Dedifferentiated amniotic fluid mesenchymal stem cell (primary cell): ENCODE measurements around the gene PPAT.
A peak's percentile ranks its signal among the peaks of the same experiment; 100 is the strongest.
"Not testable (repeated sequence)": the region's sequence is repeated elsewhere in the genome, so short reads cannot be mapped to it uniquely, and the experiment has no call there.

Experiments
- DNase-seq: peaks from one replicate; pipeline ENCODE4 v3.0.0-alpha.2; 2016; ENCODE audit errors: extremely low spot score

PPAT gene

GRCh38 chr4:56435140-56435926, at the start of gene PPAT:
Gene PPAT, minus strand, starts transcription at chr4:56435615. Its CDS starts 138 bp downstream, at chr4:56435477.
- DNase-seq, result peak; percentile 96

GRCh38 chr4:56480691-56481090, 45.3 kb upstream of the PPAT start:
- no peak for DNase-seq

- DNase-seq, result no peak
Measured at GRCh38 chr4:56477192-56477702, 41.8 kb upstream of the PPAT start.

GRCh38 chr4:56475917-56476316, 40.5 kb upstream of the PPAT start:
- DNase-seq, result no peak

- no peak for DNase-seq
Measured at GRCh38 chr4:56469489-56470210, 34.2 kb upstream of the PPAT start.

- no peak for DNase-seq
Measured at GRCh38 chr4:56468097-56468422, 32.6 kb upstream of the PPAT start.

GRCh38 chr4:56467284-56468096, 32.1 kb upstream of the PPAT start, which contains the start of gene SRP72:
Gene SRP72, plus strand, starts transcription at chr4:56467617. Its CDS starts 19 bp downstream, at chr4:56467636.
- peak; percentile 90 for DNase-seq

GRCh38 chr4:56466910-56467283, 31.5 kb upstream of the PPAT start:
- no peak for DNase-seq

- peak; percentile 25 for DNase-seq
Measured at GRCh38 chr4:56466296-56466761, 30.9 kb upstream of the PPAT start.

- DNase-seq, result no peak
Measured at GRCh38 chr4:56465599-56466295, 30.3 kb upstream of the PPAT start.

- DNase-seq, result no peak
Measured at GRCh38 chr4:56464581-56464980, 29.2 kb upstream of the PPAT start.

- no peak for DNase-seq
Measured at GRCh38 chr4:56463711-56464110, 28.3 kb upstream of the PPAT start.

GRCh38 chr4:56462157-56462556, 26.7 kb upstream of the PPAT start:
- DNase-seq, result no peak

- no peak for DNase-seq
Measured at GRCh38 chr4:56460085-56460484, 24.7 kb upstream of the PPAT start.

GRCh38 chr4:56450342-56450741, 14.9 kb upstream of the PPAT start:
- DNase-seq, result no peak

- not testable (repeated sequence) for DNase-seq
Measured at GRCh38 chr4:56449475-56449874, 14.1 kb upstream of the PPAT start.

- DNase-seq, result no peak
Measured at GRCh38 chr4:56448301-56448700, 12.9 kb upstream of the PPAT start.

GRCh38 chr4:56445699-56446098, 10.3 kb upstream of the PPAT start:
- DNase-seq, result no peak

GRCh38 chr4:56444719-56445118, 9.3 kb upstream of the PPAT start:
- DNase-seq, result no peak

GRCh38 chr4:56440983-56441382, 5.6 kb upstream of the PPAT start:
- no peak for DNase-seq

- no peak for DNase-seq
Measured at GRCh38 chr4:56438766-56439165, 3.4 kb upstream of the PPAT start.
